ENCODE results near the gene SHROOM3. TPM values are rescaled to one million over a fixed set of nuclear protein-coding genes. Genes with fewer than 3 reads are reported as not detected.
"Not testable (repeated sequence)": the region's sequence is repeated elsewhere in the genome, so short reads cannot be mapped to it uniquely, and the experiment has no call there.

Gene SHROOM3
- total RNA-seq, 3 donors from 2014 or later: 105 to 263 (median 158) TPM

GRCh38 chr4:76406081-76406480, 28.9 kb upstream of the SHROOM3 start:
- no peak for DNase-seq
- no peak for ATAC-seq
- no peaks in the 10 kb centered on the region for H3K9me3 ChIP-seq
- H3K36me3 ChIP-seq (ENCODE audit: low read depth): no peaks in the 10 kb centered on the region
- no peak for TF ChIP-seq CTCF (IDR thresholded peaks at IDR 0.05)
- intact Hi-C loops (cut with DNase I, micrococcal nuclease): no loop called here
- no peak overlapping the region for H3K4me3 ChIP-seq
- no peaks in the 10 kb centered on the region for H3K4me1 ChIP-seq (ENCODE audit: low read depth)

- H3K9me3 ChIP-seq: no peaks in the 10 kb centered on the region
- no peak for TF ChIP-seq CTCF (IDR thresholded peaks at IDR 0.05)
- H3K4me3 ChIP-seq: no peak overlapping the region
- H3K4me1 ChIP-seq (ENCODE audit: low read depth): no peaks in the 10 kb centered on the region
- ATAC-seq: no peak
- no peaks in the 10 kb centered on the region for H3K36me3 ChIP-seq (ENCODE audit: low read depth)
- intact Hi-C loops (cut with DNase I, micrococcal nuclease): no loop called here
- no peak for DNase-seq
These were observed 27.4 kb upstream of the SHROOM3 start for GRCh38 chr4:76407440-76408119.

DNA sequence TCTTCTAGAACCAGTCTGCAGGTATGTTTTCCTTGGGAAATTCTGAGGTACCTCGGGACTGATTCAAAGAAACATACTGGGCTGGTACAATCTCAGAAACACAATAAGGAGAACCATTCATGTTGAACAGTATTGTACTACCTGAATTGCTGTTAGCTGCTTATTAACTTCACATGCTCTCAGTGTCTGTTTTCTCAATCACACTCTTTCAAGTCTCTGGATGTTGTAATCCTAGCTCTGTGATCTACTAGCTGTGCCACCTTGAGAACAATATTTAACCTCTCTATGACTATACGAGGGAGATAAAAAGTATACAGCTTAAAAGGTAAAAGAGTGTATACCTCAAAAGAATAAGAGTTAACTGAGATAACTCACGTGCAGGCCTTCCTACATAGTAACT, 24.4 kb upstream of the SHROOM3 start:
- intact Hi-C loops (cut with DNase I, micrococcal nuclease): no loop called here

DNA sequence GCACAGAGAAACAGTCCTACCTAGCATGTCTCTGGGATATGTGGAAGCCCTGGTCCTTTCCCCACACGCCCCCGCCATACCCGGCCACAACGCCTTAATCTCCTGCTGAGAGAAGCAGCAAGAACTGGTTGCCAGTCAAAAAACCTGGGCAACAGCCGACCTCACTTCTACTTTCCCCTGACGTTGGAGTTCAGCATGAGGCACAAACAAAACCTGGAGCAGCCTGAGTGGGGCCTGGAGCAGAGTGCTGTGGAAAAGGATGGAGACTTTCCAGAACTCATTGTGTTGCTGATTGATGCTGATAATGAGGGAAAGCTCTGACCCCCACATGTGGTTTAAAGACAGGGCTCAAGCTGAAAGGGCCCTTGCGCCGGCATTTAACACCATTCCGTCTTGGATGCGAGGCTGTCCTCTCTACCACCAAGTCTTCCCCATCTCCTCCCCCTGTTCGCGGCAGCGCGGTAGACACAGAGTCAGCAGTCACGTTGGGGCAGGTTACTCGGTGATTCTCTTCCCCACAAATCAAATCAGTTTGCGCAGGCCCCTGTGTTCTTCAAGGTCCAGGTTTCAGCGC, 14.8 kb upstream of the SHROOM3 start:
- intact Hi-C loops (cut with DNase I, micrococcal nuclease): no loop called here
- no peak for DNase-seq
- H3K36me3 ChIP-seq (ENCODE audit: low read depth): no peaks in the 10 kb centered on the region
- TF ChIP-seq CTCF (IDR thresholded peaks at IDR 0.05): no peak
- H3K4me3 ChIP-seq: no peak overlapping the region
- peaks cover 2% of the 10 kb centered on the region for H3K4me1 ChIP-seq (ENCODE audit: low read depth)
- H3K9me3 ChIP-seq: no peaks in the 10 kb centered on the region
- ATAC-seq: no peak

More for the DNA sequence above, 24.4 kb upstream of the SHROOM3 start:
- Histone ChIP-seq H3K4me3 (no peak overlapping the region), H3K4me1 (ENCODE audit: low read depth) (no peaks in the 10 kb centered on the region), H3K36me3 (ENCODE audit: low read depth) (no peaks in the 10 kb centered on the region), H3K9me3 (no peaks in the 10 kb centered on the region)
- ATAC-seq: peak; percentile 47
- DNase-seq: no peak
- no peak for TF ChIP-seq CTCF (IDR thresholded peaks at IDR 0.05)

- Histone ChIP-seq H3K9me3 (no peaks in the 10 kb centered on the region), H3K4me1 (ENCODE audit: low read depth) (peaks cover 2% of the 10 kb centered on the region), H3K36me3 (ENCODE audit: low read depth) (no peaks in the 10 kb centered on the region), H3K4me3 (peak within 1 kb of the TSS; percentile 9)
- ATAC-seq (peak; percentile 82), DNase-seq (peak in 2 of 3 donors; percentile 10 to 56)
- TF ChIP-seq CTCF (IDR thresholded peaks at IDR 0.05): no peak
- intact Hi-C loops (cut with DNase I, micrococcal nuclease): no loop called here
These were observed 14.1 kb upstream of the SHROOM3 start, which contains the start of gene CCDC158 for GRCh38 chr4:76420762-76421581. TSS of gene CCDC158 (minus strand) at chr4:76421141. CDS start at chr4:76403207, 17,934 bp downstream.

DNA sequence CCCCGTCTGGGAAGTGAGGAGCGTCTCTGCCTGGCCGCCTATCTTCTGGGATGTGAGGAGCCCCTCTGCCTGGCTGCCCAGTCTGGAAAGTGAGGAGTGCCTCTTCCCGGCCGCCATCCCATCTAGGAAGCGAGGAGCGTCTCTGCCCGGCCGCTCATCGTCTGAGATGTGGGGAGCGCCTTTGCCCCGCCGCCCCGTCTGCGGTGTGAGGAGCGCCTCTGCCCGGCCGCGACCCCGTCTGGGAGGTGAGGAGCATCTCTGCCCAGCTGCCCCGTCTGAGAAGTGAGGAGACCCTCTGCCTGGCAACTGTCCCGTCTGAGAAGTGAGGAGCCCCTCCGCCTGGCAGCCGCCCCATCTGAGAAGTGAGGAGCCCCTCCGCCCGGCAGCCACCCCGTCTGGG, 11.9 kb upstream of the SHROOM3 start:
- ATAC-seq; H3K4me3 ChIP-seq; H3K36me3 ChIP-seq (ENCODE audit: low read depth); DNase-seq; H3K4me1 ChIP-seq (ENCODE audit: low read depth); intact Hi-C loops (cut with DNase I, micrococcal nuclease); H3K9me3 ChIP-seq: not testable (repeated sequence)

Data from mucosa of descending colon (tissue), 3 donors.